Suprapubic skin (tissue), 4 donors: ENCODE results near the gene KRT73. TPM values are rescaled to one million over a fixed set of nuclear protein-coding genes. Genes with fewer than 3 reads are reported as not detected.

Experiments
- DNase-seq, 2 donors: peaks; one replicate each; pipeline ENCODE4 v3.0.0-alpha.2; 2019; ENCODE audit warnings: low spot score in 2 of 2
- H3K27ac ChIP-seq: fragments of 200-600 bp; sonication (generic); one replicate; pipeline ENCODE4 v1.5.1; 2019
- H3K27me3 ChIP-seq: fragments of 200-600 bp; sonication (generic); one replicate; pipeline ENCODE4 v1.5.1; 2019
- H3K36me3 ChIP-seq: fragments of 200-600 bp; sonication (generic); one replicate; pipeline ENCODE4 v1.5.1; 2019
- H3K4me1 ChIP-seq: fragments of 200-600 bp; sonication (generic); one replicate; pipeline ENCODE4 v1.5.1; 2019
- H3K4me3 ChIP-seq: fragments of 200-600 bp; sonication (generic); one replicate; pipeline ENCODE4 v1.5.1; 2019; ENCODE audit warnings: mild to moderate bottlenecking
- H3K9me3 ChIP-seq: fragments of 200-600 bp; sonication (generic); one replicate; pipeline ENCODE4 v1.5.1; 2019
- EP300 ChIP-seq: sonication (generic); formaldehyde crosslinking; IDR thresholded peaks from one replicate; pipeline ENCODE4 v1.6.1; 2017; ENCODE audit warnings: antibody characterized with exemption
- POLR2A ChIP-seq, 2 donors: fragments of 450-650 bp; IDR thresholded peaks; one replicate each; pipeline ENCODE4 v1.6.1; 2017; ENCODE audit warnings: antibody characterized with exemption in 2 of 2, mild to moderate bottlenecking in 2 of 2, moderate library complexity in 2 of 2
- POLR2AphosphoS5 ChIP-seq, 3 donors: sonication (generic); formaldehyde crosslinking; IDR thresholded peaks; one replicate each; pipeline ENCODE4 v1.6.1; 2017; ENCODE audit warnings: antibody characterized with exemption in 3 of 3
- WGBS: methylation state at CpG from one replicate; pipeline ENCODE4 v1.1.5; 2018; 5-methylcytosine and 5-hydroxymethylcytosine counted together
- total RNA-seq, 4 donors: library from RNA; depleted of rRNA; stranded (reverse); fragments of >200 nt; gene quantifications; one replicate each; pipeline ENCODE4 v1.1.0, GENCODE V29; 2016
- TF ChIP-seq, protein P1 (sequence below), 2 donors: fragments of 200-600 bp in 1 of 2; fragments of 450-650 bp in 1 of 2; sonication (generic) in 1 of 2; IDR thresholded peaks; one replicate each; pipeline ENCODE4 v1.5.1; 2016 to 2019; ENCODE audit warnings: antibody characterized with exemption in 2 of 2, mild to moderate bottlenecking in 1 of 2, moderate library complexity in 1 of 2

Gene KRT73
- total RNA-seq, 4 donors from 2014 or later = 8.7 to 27.4 (median 17.5) TPM

DNA sequence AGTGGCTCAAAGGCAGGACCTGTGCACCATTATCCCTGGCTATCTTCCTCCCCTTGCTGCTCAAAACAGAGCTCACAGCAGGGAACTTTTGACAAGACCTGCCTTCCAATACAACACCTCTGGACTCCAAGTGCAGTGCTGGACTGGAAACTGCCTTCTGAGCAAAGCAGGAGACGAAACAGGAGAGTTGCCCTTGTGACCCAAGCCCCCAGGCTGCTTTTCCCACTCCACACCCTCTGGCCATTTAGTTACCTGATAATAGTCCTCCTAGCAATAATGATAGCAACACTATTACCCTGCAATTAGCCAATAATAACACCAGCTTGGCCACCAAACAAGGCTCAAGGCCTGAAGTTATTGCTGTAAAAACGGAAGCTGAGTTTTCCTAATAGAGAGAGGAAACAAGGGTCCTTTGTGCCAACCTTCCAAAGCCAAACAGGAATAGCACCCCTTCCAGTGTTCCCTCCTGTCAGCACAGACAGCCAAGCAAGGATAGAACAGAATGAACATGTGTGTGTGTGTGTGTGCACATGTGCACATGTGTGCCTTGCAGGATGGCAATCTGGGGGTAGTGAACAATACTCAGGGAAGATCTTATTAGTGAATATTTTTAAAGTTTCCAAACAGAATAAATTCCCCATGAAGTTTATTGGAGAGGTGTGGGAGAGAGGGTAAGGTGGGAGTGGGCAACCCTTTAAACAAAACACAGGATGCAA lies 9.2 kb upstream of the KRT73 start:
- Histone ChIP-seq H3K4me3 (no peak overlapping the region), H3K4me1 (no peaks in the 10 kb centered on the region), H3K27me3 (no peaks in the 10 kb centered on the region), H3K27ac (no peak overlapping the region), H3K36me3 (no peaks in the 10 kb centered on the region), H3K9me3 (no peaks in the 10 kb centered on the region)
- no peak for DNase-seq
- TF ChIP-seq POLR2AphosphoS5 (IDR thresholded peaks at IDR 0.05) (no peak), EP300 (no peak), POLR2A (IDR thresholded peaks at IDR 0.05) (no peak)
- TF ChIP-seq, protein P1, sequence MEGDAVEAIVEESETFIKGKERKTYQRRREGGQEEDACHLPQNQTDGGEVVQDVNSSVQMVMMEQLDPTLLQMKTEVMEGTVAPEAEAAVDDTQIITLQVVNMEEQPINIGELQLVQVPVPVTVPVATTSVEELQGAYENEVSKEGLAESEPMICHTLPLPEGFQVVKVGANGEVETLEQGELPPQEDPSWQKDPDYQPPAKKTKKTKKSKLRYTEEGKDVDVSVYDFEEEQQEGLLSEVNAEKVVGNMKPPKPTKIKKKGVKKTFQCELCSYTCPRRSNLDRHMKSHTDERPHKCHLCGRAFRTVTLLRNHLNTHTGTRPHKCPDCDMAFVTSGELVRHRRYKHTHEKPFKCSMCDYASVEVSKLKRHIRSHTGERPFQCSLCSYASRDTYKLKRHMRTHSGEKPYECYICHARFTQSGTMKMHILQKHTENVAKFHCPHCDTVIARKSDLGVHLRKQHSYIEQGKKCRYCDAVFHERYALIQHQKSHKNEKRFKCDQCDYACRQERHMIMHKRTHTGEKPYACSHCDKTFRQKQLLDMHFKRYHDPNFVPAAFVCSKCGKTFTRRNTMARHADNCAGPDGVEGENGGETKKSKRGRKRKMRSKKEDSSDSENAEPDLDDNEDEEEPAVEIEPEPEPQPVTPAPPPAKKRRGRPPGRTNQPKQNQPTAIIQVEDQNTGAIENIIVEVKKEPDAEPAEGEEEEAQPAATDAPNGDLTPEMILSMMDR (IDR thresholded peaks at IDR 0.05) = no peak
- 86% methylated on average over 2 of the region's 2 CpGs for WGBS

DNA sequence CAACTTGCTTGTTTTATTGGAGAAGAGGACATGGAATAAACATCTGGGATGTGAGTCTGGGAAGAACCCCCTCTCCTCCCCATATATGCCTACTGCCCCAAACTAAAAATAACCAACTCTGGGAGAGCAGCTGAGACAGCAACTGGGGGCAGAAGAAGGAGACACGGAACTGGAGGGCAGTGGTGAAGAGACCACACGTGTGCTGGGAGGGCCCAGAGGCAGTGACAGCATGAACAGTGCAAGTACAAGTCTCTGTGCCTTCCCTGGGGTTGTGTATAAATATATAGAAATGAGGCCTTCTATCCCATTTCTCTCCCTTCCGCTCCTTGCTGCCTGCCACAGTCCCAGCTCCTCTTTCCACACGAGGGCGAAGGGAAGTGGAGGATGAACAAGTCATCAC lies 4.0 kb upstream of the KRT73 start:
- H3K9me3 ChIP-seq = no peaks in the 10 kb centered on the region
- 83% methylated on average over 5 of the region's 5 CpGs for WGBS
- H3K4me1 ChIP-seq = no peaks in the 10 kb centered on the region
- no peak overlapping the region for H3K4me3 ChIP-seq
- H3K27me3 ChIP-seq = no peaks in the 10 kb centered on the region
- no peak for TF ChIP-seq EP300
- no peak for TF ChIP-seq POLR2A (IDR thresholded peaks at IDR 0.05)
- TF ChIP-seq POLR2AphosphoS5 (IDR thresholded peaks at IDR 0.05) = no peak
- TF ChIP-seq, protein P1 (IDR thresholded peaks at IDR 0.05) = no peak
- no peak overlapping the region for H3K27ac ChIP-seq
- no peaks in the 10 kb centered on the region for H3K36me3 ChIP-seq
- no peak for DNase-seq

DNA sequence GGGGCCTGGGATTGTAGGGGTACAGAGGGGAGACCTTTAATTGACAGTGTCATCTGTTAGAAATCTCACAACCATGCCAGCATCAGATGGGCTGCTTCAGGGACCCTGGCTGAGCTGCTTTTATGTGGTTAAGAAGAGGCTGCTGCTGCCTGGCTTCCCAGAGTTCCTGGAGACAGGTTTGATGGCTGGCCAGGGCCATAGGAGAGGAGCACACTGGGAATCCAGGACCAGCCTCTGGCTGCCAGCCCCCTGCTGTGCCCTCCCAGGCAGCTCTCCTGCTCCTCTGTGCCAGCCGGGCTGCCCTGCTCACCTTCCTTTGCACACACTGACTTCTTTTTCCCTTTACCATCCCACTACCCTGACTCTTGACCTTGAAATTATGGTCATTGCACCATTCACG lies 507 bp upstream of the KRT73 start:
- no peak for DNase-seq
- H3K4me1 ChIP-seq = no peaks in the 10 kb centered on the region
- TF ChIP-seq POLR2A (IDR thresholded peaks at IDR 0.05) = no peak
- TF ChIP-seq POLR2AphosphoS5 (IDR thresholded peaks at IDR 0.05) = no peak
- TF ChIP-seq, protein P1 (IDR thresholded peaks at IDR 0.05) = no peak
- TF ChIP-seq EP300 = no peak
- H3K4me3 ChIP-seq = no peak overlapping the region
- 81% methylated on average over 2 of the region's 2 CpGs for WGBS
- H3K36me3 ChIP-seq = no peaks in the 10 kb centered on the region
- no peak overlapping the region for H3K27ac ChIP-seq
- H3K27me3 ChIP-seq = no peaks in the 10 kb centered on the region
- H3K9me3 ChIP-seq = no peaks in the 10 kb centered on the region

DNA sequence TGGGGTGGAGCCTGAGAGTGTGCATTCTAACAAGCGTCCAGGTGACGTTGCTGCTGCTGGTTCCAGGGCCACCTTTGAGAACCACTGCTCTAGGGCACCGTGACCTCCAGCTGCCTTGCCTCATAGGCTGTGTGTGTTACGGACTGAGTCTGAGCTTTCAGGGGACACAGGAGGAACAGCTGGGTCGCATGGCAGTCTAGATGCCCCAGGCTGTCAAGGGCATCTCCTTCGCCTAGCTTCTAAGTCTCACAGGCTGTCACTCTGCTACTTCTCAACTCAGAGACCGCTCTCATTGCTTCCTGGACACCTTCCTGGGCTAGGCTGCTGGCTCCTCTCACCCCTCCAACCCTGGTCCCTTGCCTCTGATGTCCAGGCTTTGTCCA lies 965 bp downstream of the KRT73 start:
- 84% methylated on average over 4 of the region's 7 CpGs for WGBS

DNA sequence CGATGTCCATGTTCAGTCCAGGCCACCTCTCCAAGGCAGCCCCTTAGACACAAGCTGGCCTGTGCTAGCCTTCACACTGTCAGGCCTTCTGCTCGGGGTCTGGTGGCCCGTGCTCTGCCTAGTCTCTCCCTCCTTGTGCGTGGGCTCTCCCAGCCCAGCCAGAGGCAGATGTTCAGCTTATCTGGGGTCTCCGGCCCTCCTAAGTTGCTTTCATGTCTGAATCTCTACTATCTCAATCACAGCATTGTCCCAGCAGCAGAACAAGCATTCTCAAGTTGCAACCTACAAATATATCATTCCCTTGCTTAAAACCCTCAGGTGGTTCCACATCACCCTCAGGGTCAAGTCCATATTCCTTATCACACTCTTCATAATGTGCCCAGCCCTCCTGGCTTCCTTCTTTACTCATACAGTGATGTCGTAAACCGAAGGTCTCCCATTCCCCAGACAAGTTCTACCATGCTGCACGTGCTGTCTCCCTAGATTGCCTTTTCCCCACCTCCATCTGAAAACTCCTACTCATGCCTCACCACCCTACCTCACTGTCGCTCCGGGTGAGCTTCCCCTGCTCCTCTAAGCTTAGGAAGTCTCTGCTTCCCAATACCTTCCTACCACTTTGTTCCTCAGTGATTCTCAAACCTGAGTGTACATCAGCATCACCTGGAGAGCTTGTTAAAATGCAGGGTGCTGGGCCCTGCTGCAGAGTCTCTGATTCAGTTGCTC lies 1.5 kb downstream of the KRT73 start:
- H3K4me1 ChIP-seq = no peaks in the 10 kb centered on the region
- DNase-seq = no peak
- no peak overlapping the region for H3K27ac ChIP-seq
- H3K27me3 ChIP-seq = no peaks in the 10 kb centered on the region
- WGBS = 90% methylated on average over 10 of the region's 10 CpGs
- TF ChIP-seq EP300 = no peak
- no peak for TF ChIP-seq POLR2AphosphoS5 (IDR thresholded peaks at IDR 0.05)
- no peak for TF ChIP-seq POLR2A (IDR thresholded peaks at IDR 0.05)
- TF ChIP-seq, protein P1 (IDR thresholded peaks at IDR 0.05) = no peak
- H3K9me3 ChIP-seq = no peaks in the 10 kb centered on the region
- H3K4me3 ChIP-seq = no peak overlapping the region
- H3K36me3 ChIP-seq = no peaks in the 10 kb centered on the region

More for the DNA sequence above, 965 bp downstream of the KRT73 start:
- Histone ChIP-seq H3K27me3 (no peaks in the 10 kb centered on the region), H3K4me3 (no peak overlapping the region), H3K4me1 (no peaks in the 10 kb centered on the region), H3K9me3 (no peaks in the 10 kb centered on the region), H3K27ac (no peak overlapping the region), H3K36me3 (no peaks in the 10 kb centered on the region)
- TF ChIP-seq POLR2A (IDR thresholded peaks at IDR 0.05) = no peak
- no peak for TF ChIP-seq EP300
- no peak for TF ChIP-seq POLR2AphosphoS5 (IDR thresholded peaks at IDR 0.05)
- TF ChIP-seq, protein P1 (IDR thresholded peaks at IDR 0.05) = no peak
- DNase-seq = no peak
